Measurements from ENCODE around the gene SETSIP. TPM values are rescaled to one million over a fixed set of nuclear protein-coding genes. Genes with fewer than 3 reads are reported as not detected.

The SETSIP gene
- total and polyA plus RNA-seq, 2 of the 8 experiments (the other 6 are each of a cell fraction or from before 2014, with no cell fraction given) = 0.14 TPM; not detected in 1

DNA sequence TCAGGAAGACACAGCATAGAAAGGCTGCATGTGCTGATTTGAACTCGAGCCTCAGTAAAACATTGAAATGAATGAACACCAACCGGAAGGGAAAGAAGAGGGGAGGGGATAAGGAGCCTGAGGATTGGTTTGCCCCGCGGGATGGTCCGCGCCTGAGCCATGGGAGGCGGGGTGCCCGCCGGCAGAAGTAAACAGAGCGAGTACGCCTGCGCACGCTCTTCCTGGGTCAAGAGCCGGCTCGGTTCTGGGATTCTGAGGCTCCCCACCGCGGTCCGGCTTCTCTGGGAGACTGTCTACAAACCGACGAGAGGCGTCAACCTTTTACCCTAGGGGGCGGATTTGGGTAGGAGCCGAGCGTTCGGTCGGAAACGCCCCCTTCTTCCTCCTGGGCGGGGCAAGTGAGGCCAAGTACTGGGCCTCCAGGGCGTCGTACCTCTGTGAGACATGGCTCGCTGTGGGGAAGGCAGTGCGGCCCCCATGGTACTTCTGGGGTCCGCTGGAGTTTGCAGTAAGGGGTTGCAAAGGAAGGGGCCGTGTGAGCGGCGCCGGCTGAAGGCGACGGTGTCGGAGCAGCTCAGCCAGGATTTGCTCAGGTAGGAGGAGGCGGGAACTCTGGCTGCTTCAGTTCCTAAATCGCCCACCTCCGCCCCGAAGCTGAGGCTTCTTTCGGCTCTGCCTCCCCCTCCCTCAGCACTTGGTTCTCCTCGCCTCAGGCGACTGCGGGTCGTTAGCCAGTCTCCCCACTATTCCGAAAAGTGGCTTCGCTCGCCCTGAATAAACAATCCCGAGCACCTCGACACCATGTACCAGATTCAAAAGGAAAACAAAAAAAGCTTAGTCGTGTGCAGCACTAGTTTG, 5.1 kb upstream of the SETSIP start, which contains the start of gene BTBD8 (continued):
- TF ChIP-seq CREB1 (IDR thresholded peaks at IDR 0.05) (no peak; the same call in 1 of the 2 replicates), FOSL1 (IDR thresholded peaks at IDR 0.05; ENCODE audit: insufficient read depth, low read depth, low read length) (no peak), BCL11A (IDR thresholded peaks at IDR 0.05; ENCODE audit: low read depth in 2 of 2, low read length in 2 of 2) (no peak), BRCA1 (IDR thresholded peaks at IDR 0.05; ENCODE audit: low read depth, low read length) (no peak), TCF12 (IDR thresholded peaks at IDR 0.05; ENCODE audit: low read depth, low read length) (no peak), SIX5 (IDR thresholded peaks at IDR 0.05; ENCODE audit: low read depth, low read length) (no peak), CBX5 (IDR thresholded peaks at IDR 0.05; ENCODE audit: low read depth, low read length) (no peak), NANOG (IDR thresholded peaks at IDR 0.05; ENCODE audit: insufficient read depth, low read depth, low read length, poor library complexity, severe bottlenecking) (no peak), ZNF274 (IDR thresholded peaks at IDR 0.05; ENCODE audit: borderline replicate concordance, extremely low read depth, low read length) (no peak), ASH2L (IDR thresholded peaks at IDR 0.05; ENCODE audit: low read length) (peak; percentile 84), POU5F1 (IDR thresholded peaks at IDR 0.05; ENCODE audit: low read depth, low read length) (no peak), SIN3A (conservative IDR thresholded peaks at IDR 0.05 in 1 of 2, IDR thresholded peaks at IDR 0.05 in 1 of 2; ENCODE audit: low read depth in 1 of 2, low read length in 2 of 2) (peak in 1 of 2 experiments; percentile 22; a peak in 1 of 4 replicates), PHF8 (conservative IDR thresholded peaks at IDR 0.05; ENCODE audit: low read depth, low read length) (peak; percentile 64), SP4 (IDR thresholded peaks at IDR 0.05; ENCODE audit: low read length) (peak; percentile 3; the same call in 1 of the 2 replicates), KDM4A (IDR thresholded peaks at IDR 0.05; ENCODE audit: low read depth, low read length, severe bottlenecking) (peak; percentile 83), TAF1 (IDR thresholded peaks at IDR 0.05; ENCODE audit: low read depth, low read length) (peak; percentile 84), TBP (IDR thresholded peaks at IDR 0.05; ENCODE audit: low read depth, low read length) (peak; percentile 81), EZH2 (IDR thresholded peaks at IDR 0.05; ENCODE audit: low read depth, low read length, severe bottlenecking) (no peak), SRF (IDR thresholded peaks at IDR 0.05; ENCODE audit: low read depth, low read length) (no peak), GABPA (IDR thresholded peaks at IDR 0.05; ENCODE audit: borderline replicate concordance, insufficient read depth, low read length) (no peak), CHD2 (IDR thresholded peaks at IDR 0.05; ENCODE audit: low read length) (0 out of 2 replicates have a peak, but pooled peaks have one; percentile 11), SIRT6 (IDR thresholded peaks at IDR 0.05; ENCODE audit: low read length) (no peak), CEBPB (IDR thresholded peaks at IDR 0.05; ENCODE audit: low read depth, low read length) (no peak), JUN (IDR thresholded peaks at IDR 0.05; ENCODE audit: low read depth, low read length) (no peak)

All from H1 (cell line).